Measurements from ENCODE around the gene CDH23. TPM values are rescaled to one million over a fixed set of nuclear protein-coding genes. Genes with fewer than 3 reads are reported as not detected.

CDH23 gene
- total and polyA plus RNA-seq, 2 donors (not counting 1 experiment from before 2014, with no cell fraction given): 0.37 to 0.89 TPM

DNA sequence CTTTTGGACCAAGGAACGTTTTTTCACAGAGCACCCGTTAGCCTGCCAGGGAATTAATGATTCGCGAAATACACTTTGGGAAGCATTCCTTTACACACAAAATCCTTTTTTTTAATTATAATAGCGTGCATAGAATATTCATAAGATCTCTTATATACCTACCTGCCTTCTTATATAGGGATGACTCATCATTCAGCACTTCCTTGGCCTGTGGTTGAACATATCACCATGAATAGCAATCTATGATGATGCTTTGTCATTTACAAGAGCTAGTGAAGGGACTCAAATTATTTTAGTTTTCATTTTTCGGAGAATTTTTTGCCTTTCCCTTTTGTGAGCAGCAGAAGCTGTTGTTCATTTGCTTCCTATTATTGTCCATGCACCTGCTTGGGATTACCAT is 97.0 kb downstream of the CDH23 start:
- Histone ChIP-seq H3K9me3 (ENCODE audit: control extremely low read depth in 1 of 3, control insufficient read depth in 2 of 3, insufficient read depth in 1 of 3, low read length in 2 of 3) (peaks cover 0 to 11% (median 0%) of the 10 kb centered on the region in 3 donors), H3K4me1 (ENCODE audit: control insufficient read depth in 2 of 2, insufficient read depth in 2 of 2, low read length in 2 of 2) (peaks cover 15 to 16% of the 10 kb centered on the region in 2 donors), H3K4me3 (ENCODE audit: control extremely low read depth in 1 of 5, extremely low read depth in 1 of 5, insufficient read depth in 1 of 5, low read depth in 2 of 5, low read length in 4 of 5) (no peak overlapping the region), H3K36me3 (replicated peaks in 1 of 2; ENCODE audit: control extremely low read depth in 1 of 2, control insufficient read depth in 1 of 2, extremely low read depth in 1 of 2, insufficient read depth in 2 of 2, low read length in 1 of 2) (no peaks in the 10 kb centered on the region), H3K9ac (ENCODE audit: low read length) (no peak overlapping the region), H2AFZ (ENCODE audit: insufficient read depth, low read depth, low read length, poor library complexity, severe bottlenecking) (no peak overlapping the region), H3K4me2 (replicated peaks; ENCODE audit: low read depth, low read length, poor library complexity, severe bottlenecking) (no peak overlapping the region), H3K27ac (ENCODE audit: low read length in 2 of 2) (no peak overlapping the region), H3K27me3 (replicated peaks in 1 of 4; ENCODE audit: control extremely low read depth in 1 of 4, control insufficient read depth in 3 of 4, insufficient read depth in 4 of 4, low read length in 3 of 4) (peaks cover 0 to 2% (median 0%) of the 10 kb centered on the region in 4 experiments), H4K20me1 (ENCODE audit: control insufficient read depth, insufficient read depth, low read length, poor library complexity, severe bottlenecking) (no peaks in the 10 kb centered on the region), H3K79me2 (ENCODE audit: control insufficient read depth, insufficient read depth, low read length) (no peaks in the 10 kb centered on the region)
- intact Hi-C loops (cut with micrococcal nuclease): no loop called here
- TF ChIP-seq, protein P1, sequence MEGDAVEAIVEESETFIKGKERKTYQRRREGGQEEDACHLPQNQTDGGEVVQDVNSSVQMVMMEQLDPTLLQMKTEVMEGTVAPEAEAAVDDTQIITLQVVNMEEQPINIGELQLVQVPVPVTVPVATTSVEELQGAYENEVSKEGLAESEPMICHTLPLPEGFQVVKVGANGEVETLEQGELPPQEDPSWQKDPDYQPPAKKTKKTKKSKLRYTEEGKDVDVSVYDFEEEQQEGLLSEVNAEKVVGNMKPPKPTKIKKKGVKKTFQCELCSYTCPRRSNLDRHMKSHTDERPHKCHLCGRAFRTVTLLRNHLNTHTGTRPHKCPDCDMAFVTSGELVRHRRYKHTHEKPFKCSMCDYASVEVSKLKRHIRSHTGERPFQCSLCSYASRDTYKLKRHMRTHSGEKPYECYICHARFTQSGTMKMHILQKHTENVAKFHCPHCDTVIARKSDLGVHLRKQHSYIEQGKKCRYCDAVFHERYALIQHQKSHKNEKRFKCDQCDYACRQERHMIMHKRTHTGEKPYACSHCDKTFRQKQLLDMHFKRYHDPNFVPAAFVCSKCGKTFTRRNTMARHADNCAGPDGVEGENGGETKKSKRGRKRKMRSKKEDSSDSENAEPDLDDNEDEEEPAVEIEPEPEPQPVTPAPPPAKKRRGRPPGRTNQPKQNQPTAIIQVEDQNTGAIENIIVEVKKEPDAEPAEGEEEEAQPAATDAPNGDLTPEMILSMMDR (IDR thresholded peaks at IDR 0.05): no peak
- TF ChIP-seq EZH2 (IDR thresholded peaks at IDR 0.05; ENCODE audit: borderline replicate concordance, insufficient read depth, low read depth, low read length, poor library complexity, severe bottlenecking): no peak
- ATAC-seq (ENCODE audit: low read depth) (no peak), DNase-seq (no peak)
- Mint-ChIP-seq H3K27ac (no peak overlapping the region), H3K4me3 (no peak overlapping the region), H3K27me3 (peaks cover 1% of the 10 kb centered on the region), H3K4me1 (peaks cover 13% of the 10 kb centered on the region), H3K9me3 (ENCODE audit: insufficient read depth) (peaks cover 6% of the 10 kb centered on the region)
- CTCF ChIA-PET: no interaction called here
- POLR2A ChIA-PET: no interaction called here
- WGBS (ENCODE audit: insufficient coverage): 97% methylated on average over 5 of the region's 6 CpGs

GRCh38 chr10:71494476-71494875 is 97.8 kb downstream of the CDH23 start:
- H3K27me3 Mint-ChIP-seq: peaks cover 5% of the 10 kb centered on the region
- peak overlapping the region in 1 of 2 donors; percentile 33 for H3K27ac ChIP-seq (ENCODE audit: low read length in 2 of 2)
- WGBS (ENCODE audit: insufficient coverage): 92% methylated on average over 7 of the region's 8 CpGs
- no peaks in the 10 kb centered on the region for H3K9me3 Mint-ChIP-seq (ENCODE audit: insufficient read depth)
- peak overlapping the region; percentile 56 for H3K4me2 ChIP-seq (replicated peaks; ENCODE audit: low read depth, low read length, poor library complexity, severe bottlenecking)
- ChIA-PET CTCF (no interaction called here), POLR2A (no interaction called here)
- peaks cover 15 to 16% of the 10 kb centered on the region in 2 donors for H3K4me1 ChIP-seq (ENCODE audit: control insufficient read depth in 2 of 2, insufficient read depth in 2 of 2, low read length in 2 of 2)
- no peak overlapping the region for H3K9ac ChIP-seq (ENCODE audit: low read length)
- ATAC-seq (ENCODE audit: low read depth) (peak; percentile 10), DNase-seq (peak; percentile 18)
- no peak overlapping the region for H2AFZ ChIP-seq (ENCODE audit: insufficient read depth, low read depth, low read length, poor library complexity, severe bottlenecking)
- H4K20me1 ChIP-seq (ENCODE audit: control insufficient read depth, insufficient read depth, low read length, poor library complexity, severe bottlenecking): no peaks in the 10 kb centered on the region
- H3K4me1 Mint-ChIP-seq: peaks cover 13% of the 10 kb centered on the region
- peak overlapping the region; percentile 67 for H3K27ac Mint-ChIP-seq
- no peaks in the 10 kb centered on the region for H3K36me3 ChIP-seq (replicated peaks in 1 of 2; ENCODE audit: control extremely low read depth in 1 of 2, control insufficient read depth in 1 of 2, extremely low read depth in 1 of 2, insufficient read depth in 2 of 2, low read length in 1 of 2)
- H3K79me2 ChIP-seq (ENCODE audit: control insufficient read depth, insufficient read depth, low read length): no peaks in the 10 kb centered on the region
- no peak overlapping the region for H3K4me3 ChIP-seq (ENCODE audit: control extremely low read depth in 1 of 5, extremely low read depth in 1 of 5, insufficient read depth in 1 of 5, low read depth in 2 of 5, low read length in 4 of 5)
- peaks cover 0 to 4% (median 0%) of the 10 kb centered on the region in 3 donors for H3K9me3 ChIP-seq (ENCODE audit: control extremely low read depth in 1 of 3, control insufficient read depth in 2 of 3, insufficient read depth in 1 of 3, low read length in 2 of 3)
- H3K4me3 Mint-ChIP-seq: no peak overlapping the region
- H3K27me3 ChIP-seq (replicated peaks in 1 of 4; ENCODE audit: control extremely low read depth in 1 of 4, control insufficient read depth in 3 of 4, insufficient read depth in 4 of 4, low read length in 3 of 4): peaks cover 0 to 4% (median 0%) of the 10 kb centered on the region in 4 experiments
- TF ChIP-seq, protein P1 (IDR thresholded peaks at IDR 0.05): no peak
- no peak for TF ChIP-seq EZH2 (IDR thresholded peaks at IDR 0.05; ENCODE audit: borderline replicate concordance, insufficient read depth, low read depth, low read length, poor library complexity, severe bottlenecking)
- intact Hi-C loops (cut with micrococcal nuclease): no loop called here
